Activated effector memory CD4-positive, alpha-beta T cell treated with Interleukin-2 at 50 U/mL for 16 hours (primary cell): ENCODE data around the gene BCAS1.

ENCODE experiments used
- DNase-seq: peaks from one replicate; pipeline ENCODE4 v3.0.0-alpha.2; 2020

BCAS1 gene

DNA sequence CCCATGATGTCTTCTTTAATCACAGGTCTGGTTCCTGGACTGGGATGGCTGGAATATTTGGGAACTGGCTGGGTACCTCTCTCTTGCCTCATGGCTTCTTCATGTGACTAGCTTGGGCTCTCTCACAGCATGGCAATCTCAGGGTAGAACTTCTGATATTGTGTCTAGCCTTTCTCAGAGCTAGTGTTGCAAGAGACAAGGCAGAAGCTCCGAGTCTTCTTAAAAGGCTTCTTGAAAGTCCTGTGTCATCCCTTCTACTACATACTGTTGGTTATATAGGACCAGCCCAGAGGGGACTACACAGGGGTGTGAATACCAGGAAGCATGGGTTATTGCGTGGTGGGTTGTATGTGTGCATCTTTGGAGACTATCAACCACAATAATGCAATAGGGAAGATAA lies 23.3 kb downstream of the BCAS1 start:
- no peak for DNase-seq

GRCh38 chr20:54044156-54044555 lies 26.2 kb downstream of the BCAS1 start:
- no peak for DNase-seq

- no peak for DNase-seq
Measured at GRCh38 chr20:54043076-54043967, 27.1 kb downstream of the BCAS1 start.

DNA sequence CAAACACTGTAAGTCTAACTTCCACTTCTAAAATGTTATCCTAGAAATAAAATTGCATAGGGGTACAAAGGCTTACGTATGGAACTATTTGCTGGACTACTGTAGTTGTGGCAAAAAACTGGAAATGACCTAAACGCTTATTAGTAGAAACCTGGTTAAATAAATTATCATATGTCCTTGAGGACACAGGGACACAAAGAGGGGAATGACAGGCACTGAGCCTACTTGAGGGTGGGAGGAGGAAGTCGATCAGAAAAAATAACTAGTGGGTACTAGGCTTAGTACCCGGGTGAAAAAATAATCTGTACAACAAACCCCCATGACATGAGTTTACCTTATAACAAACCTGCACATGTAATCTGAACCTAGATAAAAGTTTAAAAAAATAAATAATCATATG lies 28.4 kb downstream of the BCAS1 start:
- no peak for DNase-seq

DNA sequence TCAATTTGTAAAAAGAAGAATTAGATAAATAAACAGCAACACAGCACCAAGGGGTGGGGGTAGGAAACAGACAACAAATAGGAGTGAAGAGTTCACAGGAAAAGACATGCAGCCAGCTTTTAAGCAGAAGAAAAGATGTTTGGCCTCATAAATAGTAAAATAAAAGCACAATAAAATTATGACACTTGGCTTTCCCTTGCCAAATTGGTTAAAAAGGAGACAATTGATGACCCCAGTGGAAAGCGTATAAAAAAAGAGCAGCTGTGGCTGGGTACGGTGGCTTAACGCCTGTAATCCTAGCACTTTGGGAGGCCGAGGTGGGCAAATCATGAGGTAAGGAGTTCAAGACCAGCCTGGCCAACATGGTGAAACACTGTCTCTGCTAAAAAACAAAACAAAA lies 29.1 kb downstream of the BCAS1 start:
- no peak for DNase-seq

- DNase-seq, result no peak
Measured at GRCh38 chr20:54040531-54040930, 29.9 kb downstream of the BCAS1 start.

GRCh38 chr20:54038961-54039360 lies 31.4 kb downstream of the BCAS1 start:
- DNase-seq, result no peak

- DNase-seq, result no peak
Measured at GRCh38 chr20:54037525-54037924, 32.9 kb downstream of the BCAS1 start.

DNA sequence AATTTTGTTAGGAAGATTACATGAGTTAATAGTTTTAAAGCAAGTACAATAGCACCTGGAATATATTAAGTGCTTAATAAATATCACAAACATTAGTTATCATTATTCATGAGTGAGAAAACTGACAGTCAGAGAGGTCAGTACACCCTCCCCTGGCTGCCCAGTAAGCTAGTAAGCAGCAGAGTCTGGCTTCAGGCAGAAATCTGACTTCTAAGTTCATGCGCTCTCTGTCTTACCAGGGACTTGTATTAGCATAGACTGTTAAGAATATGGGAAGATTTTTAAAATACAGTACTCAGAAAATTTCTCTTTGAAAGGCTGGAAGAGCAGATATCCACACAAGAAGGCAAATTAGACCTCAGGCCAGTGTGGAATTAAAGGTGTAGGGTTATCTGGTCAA lies 40.8 kb downstream of the BCAS1 start:
- DNase-seq, result no peak

DNA sequence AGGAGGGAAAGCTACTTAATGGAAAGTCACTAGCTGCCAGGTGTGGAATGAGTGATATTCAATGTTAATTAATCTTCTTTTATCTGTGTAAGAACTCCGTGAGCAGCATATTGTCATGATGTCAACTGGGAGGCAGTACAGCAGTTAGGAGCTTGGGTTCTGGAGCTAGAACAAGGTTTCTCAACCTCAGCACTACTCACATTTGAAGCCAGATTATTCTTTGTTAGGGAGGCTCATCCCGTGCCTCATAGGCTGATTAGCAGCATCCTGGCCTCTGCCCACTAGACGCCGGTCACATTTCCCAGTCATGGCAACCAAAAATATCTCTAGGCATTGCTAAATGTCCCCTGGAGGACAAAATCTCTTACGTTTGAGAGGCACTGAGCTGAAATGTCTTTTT lies 41.2 kb downstream of the BCAS1 start:
- no peak for DNase-seq

DNA sequence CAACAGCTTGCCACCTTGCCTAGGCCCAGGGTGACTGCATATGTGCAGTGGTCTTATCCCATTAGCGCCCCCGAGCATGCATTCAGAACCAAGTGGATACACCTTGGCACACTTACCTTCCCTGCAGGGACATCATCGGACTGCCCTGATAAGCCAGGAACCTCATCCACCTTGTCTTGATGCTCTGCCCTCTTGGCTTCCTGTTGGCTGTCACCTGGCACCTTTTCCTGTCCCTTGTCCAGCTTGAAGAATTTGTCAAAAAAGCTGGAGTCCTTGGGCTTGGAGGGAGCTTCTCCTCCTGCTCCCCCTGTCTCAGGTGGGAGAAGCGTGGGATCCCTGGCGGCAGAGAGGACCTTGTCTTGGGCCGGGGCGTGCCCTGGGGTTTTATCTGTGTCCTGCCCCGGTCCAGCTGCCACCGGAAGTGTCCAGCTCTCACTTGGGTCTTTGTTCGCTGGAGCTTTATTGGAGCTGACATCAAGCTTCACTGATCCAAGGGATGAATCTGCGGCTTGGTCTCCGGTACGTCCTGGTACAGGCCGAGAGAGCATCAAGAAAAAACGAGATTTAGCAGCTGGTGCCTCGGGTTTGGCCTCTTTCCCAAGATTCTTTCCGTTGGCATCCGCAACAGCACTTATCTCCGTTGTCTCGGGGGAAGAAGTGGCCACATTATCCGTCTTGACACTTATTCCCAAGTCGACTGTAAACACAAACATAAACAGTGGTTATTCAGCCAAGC lies 42.0 kb downstream of the BCAS1 start:
- DNase-seq, result no peak

DNA sequence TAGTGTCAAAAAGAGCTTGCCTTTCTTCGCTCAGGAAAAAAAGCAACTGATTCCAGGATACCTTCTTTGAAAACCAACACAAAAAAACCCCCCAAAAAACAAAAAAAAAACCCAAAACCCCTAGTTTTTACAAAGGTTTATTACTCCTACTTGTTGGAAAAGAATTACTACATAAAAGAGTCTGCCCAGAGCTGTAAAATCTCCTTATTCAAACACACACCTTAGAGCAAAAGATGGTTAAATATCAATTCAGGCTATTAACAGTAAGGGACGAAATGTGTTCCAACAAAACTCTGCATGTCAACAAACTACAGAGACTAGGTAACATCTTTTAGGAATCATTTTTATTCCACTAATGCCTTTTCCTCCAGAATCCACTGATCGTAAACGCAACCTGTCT lies 42.7 kb downstream of the BCAS1 start:
- DNase-seq, result no peak

- no peak for DNase-seq
Measured at GRCh38 chr20:54026295-54027064, 43.9 kb downstream of the BCAS1 start.

- no peak for DNase-seq
Measured at GRCh38 chr20:54025251-54025771, 45.1 kb downstream of the BCAS1 start.

DNA sequence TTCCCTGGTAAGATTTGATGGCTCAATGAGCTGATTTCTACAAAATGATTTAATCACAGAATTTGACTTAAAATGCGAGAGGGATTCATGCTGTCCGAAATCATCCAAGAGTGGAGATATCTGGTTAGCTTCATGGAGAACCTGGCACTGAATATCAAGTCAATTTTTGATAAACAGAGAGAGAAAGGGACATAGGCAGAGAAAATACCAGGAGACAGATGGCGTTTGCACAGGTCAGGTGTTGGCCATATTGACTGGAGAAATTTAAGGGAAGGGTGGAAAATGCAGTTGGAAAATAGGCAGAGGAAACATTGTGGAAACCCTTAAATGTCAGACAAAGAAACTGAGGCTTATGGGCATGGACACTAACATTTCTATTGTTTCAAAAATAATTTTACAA lies 47.0 kb downstream of the BCAS1 start:
- no peak for DNase-seq

DNA sequence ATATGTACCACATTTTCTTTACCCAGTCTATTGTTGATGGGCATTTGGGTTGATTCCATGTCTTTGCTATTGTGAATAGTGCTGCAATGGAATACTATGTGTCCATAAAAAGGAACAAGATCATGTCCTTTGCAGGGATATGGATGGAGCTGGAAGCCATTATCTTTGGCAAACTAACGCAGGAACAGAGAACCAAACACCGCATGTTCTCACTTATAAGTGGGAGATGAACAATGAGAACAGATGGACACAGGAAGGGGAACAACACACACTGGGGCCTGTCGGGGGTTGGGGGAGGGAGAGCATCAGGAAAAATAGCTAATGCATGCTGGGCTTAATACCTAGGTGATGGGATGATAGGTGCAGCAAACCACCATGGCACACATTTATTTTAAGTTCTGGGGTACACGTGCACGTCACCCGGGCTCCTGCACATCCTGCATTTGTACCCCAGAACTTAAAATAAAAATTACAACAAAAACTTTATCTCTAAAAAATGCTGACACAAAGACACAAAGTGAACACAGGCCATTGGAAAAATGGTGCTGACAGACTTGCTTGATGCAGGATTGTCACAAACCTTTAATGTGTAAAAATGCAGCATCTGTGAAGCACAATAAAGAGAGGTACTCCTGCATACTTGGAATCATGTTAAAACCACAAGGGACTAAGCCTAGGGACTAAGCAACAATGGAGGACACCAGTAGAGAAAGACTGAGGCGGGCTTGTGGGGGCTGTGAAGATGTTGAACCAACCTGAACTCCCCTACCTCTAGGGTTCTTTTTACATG lies 48.8 kb downstream of the BCAS1 start:
- no peak for DNase-seq

DNA sequence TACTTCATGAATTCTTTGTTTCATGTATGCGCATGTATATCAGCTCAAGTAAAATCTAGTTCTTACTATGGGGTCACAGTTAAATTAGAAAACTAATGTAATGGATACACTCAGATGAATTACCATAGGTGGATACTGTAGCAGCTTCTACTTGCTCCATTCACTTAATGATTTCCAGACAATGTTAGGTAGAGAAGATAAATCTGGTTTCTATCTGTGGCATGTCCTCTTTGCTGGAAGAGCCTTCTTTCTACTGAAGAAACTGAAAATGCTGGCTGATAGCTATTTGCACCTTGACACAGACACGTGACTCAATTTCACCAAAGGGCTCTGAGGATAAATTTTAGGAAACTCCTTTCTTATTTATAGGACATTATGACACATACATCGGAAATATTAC lies 49.5 kb downstream of the BCAS1 start:
- no peak for DNase-seq

- no peak for DNase-seq
Measured at GRCh38 chr20:54020348-54020747, 50.0 kb downstream of the BCAS1 start.

DNA sequence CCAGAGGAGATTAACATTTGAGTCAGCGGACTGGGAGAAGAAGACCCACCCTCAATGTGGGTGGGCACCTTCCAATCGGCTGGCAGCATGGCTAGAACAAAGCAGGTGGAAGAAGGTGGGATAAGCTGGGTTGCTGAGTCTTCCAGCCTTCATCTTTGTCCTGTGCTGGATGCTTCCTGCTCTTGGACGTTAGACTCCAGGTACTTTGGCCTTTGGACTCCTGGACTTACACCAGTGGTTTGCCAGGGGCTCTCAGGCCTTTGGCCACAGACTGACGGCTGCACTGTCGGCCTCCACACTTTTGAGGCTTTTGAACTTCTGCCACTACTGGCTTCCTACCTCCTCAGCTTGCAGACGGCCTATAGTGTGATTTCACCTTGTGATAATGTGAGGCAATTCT lies 50.8 kb downstream of the BCAS1 start:
- no peak for DNase-seq

DNA sequence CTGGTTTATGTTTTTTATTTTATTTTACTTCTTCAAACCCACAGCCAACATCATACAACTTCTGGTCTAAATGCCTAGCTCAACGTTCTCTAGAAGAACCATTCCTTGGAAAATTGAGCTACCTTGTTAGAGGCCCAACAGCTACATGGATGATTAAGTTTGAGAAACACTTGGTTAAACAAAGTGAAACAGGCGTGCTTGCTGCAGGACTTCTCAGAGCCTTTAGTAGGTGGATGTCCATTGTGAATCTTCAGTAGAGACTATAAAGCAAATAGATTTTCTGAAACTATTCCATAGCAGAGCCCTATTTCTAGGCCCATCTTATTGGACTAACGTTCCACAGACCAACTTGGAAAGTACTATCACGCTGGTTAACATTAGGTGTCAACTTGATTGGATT lies 51.3 kb downstream of the BCAS1 start:
- DNase-seq, result no peak

- no peak for DNase-seq
Measured at GRCh38 chr20:54017846-54018245, 52.5 kb downstream of the BCAS1 start.

- no peak for DNase-seq
Measured at GRCh38 chr20:54015496-54015895, 54.9 kb downstream of the BCAS1 start.
